OCI-LY1 (cell line): ENCODE data around the gene PTPN2.

Experiments
- H2AFZ ChIP-seq: fragments of 200-600 bp; sonication (generic), shearing (Covaris generic); 2 replicates; pipeline ENCODE4 v1.6.0; 2014; ENCODE audit warnings: antibody characterized with exemption, mild to moderate bottlenecking, low read length
- H3F3A ChIP-seq: fragments of 200-600 bp; sonication (generic), shearing (Covaris generic); 2 replicates; pipeline ENCODE4 v1.6.0; 2014; ENCODE audit warnings: mild to moderate bottlenecking, antibody characterized with exemption, low read length, moderate library complexity; ENCODE audit not compliant: insufficient read depth
- H3K27ac ChIP-seq: fragments of 200-600 bp; sonication (generic); 2 replicates; pipeline ENCODE4 v1.5.1; 2014; ENCODE audit warnings: low read length, mixed run types, mild to moderate bottlenecking, low read depth; ENCODE audit not compliant: poor library complexity, severe bottlenecking
- H3K27me3 ChIP-seq: fragments of 200-600 bp; sonication (generic); 2 replicates; pipeline ENCODE4 v1.6.0; 2014; ENCODE audit warnings: antibody characterized with exemption, mild to moderate bottlenecking, low read length, moderate library complexity; ENCODE audit not compliant: insufficient read depth
- H3K36me3 ChIP-seq: fragments of 200-600 bp; sonication (generic); 2 replicates; pipeline ENCODE4 v1.6.1; 2014; ENCODE audit warnings: mild to moderate bottlenecking, antibody characterized with exemption, low read length, moderate library complexity, mixed read lengths; ENCODE audit not compliant: insufficient read depth
- H3K4me1 ChIP-seq: fragments of 200-600 bp; sonication (generic); 2 replicates; pipeline ENCODE4 v1.5.1; 2014; ENCODE audit warnings: mild to moderate bottlenecking, low read length, moderate library complexity; ENCODE audit not compliant: insufficient read depth, severe bottlenecking
- H3K4me2 ChIP-seq: fragments of 200-600 bp; sonication (generic), shearing (Covaris generic); 2 replicates; pipeline ENCODE4 v1.6.1; 2014; ENCODE audit warnings: low read length
- H3K4me3 ChIP-seq: fragments of 200-600 bp; sonication (generic); 2 replicates; pipeline ENCODE4 v1.5.1; 2014; ENCODE audit warnings: low read length, low read depth, mild to moderate bottlenecking, mixed read lengths; ENCODE audit not compliant: poor library complexity, severe bottlenecking
- H3K79me2 ChIP-seq: fragments of 200-600 bp; shearing (Covaris generic); 2 replicates; pipeline ENCODE4 v1.6.1; 2016; ENCODE audit warnings: mixed run types, low read length, mixed read lengths; ENCODE audit not compliant: insufficient read depth
- H3K9ac ChIP-seq: fragments of 200-600 bp; sonication (generic), shearing (Covaris generic); 2 replicates; pipeline ENCODE4 v1.6.1; 2014; ENCODE audit warnings: mild to moderate bottlenecking, low read length, mixed read lengths
- H3K9me2 ChIP-seq: fragments of 200-600 bp; sonication (generic), shearing (Covaris generic); 2 replicates; pipeline ENCODE4 v1.6.1; 2014; ENCODE audit warnings: low read depth, mild to moderate bottlenecking, low read length, mixed read lengths
- H3K9me3 ChIP-seq: fragments of 200-600 bp; shearing (Covaris generic); 2 replicates; pipeline ENCODE4 v1.6.1; 2014; ENCODE audit warnings: low read length, mixed read lengths
- H4K20me1 ChIP-seq: fragments of 200-600 bp; sonication (generic), shearing (Covaris generic); 2 replicates; pipeline ENCODE4 v1.6.0; 2016; ENCODE audit warnings: mild to moderate bottlenecking, low read length; ENCODE audit not compliant: insufficient read depth
- EZH2 ChIP-seq: fragments of 200-600 bp; sonication (generic), shearing (Covaris generic); IDR thresholded peaks from 2 replicates; pipeline ENCODE4 v1.8.0; 2017; ENCODE audit warnings: borderline replicate concordance, mixed run types, mild to moderate bottlenecking, antibody characterized with exemption, low read length, moderate library complexity, mixed read lengths
- TF ChIP-seq, protein P1 (sequence below): fragments of 200-600 bp; sonication (generic), shearing (Covaris generic); IDR thresholded peaks from 2 replicates; pipeline ENCODE4 v1.5.1; 2017; ENCODE audit warnings: mild to moderate bottlenecking, antibody characterized with exemption, low read length, moderate library complexity, mixed read lengths

The PTPN2 gene

DNA sequence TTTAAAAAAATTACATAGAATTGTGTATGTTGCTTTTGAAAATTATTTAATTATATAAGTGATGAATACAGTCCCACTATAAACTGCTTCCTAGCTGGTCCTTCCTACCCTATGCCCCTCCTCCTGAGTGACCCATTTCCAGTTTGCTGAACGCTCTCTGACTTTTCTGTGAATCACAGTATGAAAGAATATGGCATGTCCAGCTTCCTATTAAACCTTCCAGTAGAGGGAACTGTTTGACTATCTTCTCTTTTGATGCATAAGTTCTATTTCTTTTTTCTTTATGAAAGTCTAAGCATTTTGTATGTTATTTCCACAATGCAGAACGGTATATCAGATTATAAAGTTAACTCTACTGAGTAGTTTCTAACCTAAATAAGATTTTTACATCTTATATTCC lies 139.9 kb downstream of the PTPN2 start:
- Histone ChIP-seq H3K36me3 (no peaks in the 10 kb centered on the region), H2AFZ (no peak overlapping the region), H3K27me3 (0 out of 2 replicates have a peak, but pooled peaks cover 5% of the 10 kb centered on the region), H3K9me3 (no peaks in the 10 kb centered on the region), H3K9me2 (no peaks in the 10 kb centered on the region), H3K79me2 (no peaks in the 10 kb centered on the region), H3K4me1 (peaks cover 13% of the 10 kb centered on the region), H3F3A (no peaks in the 10 kb centered on the region), H3K4me2 (no peak overlapping the region), H3K4me3 (no peak overlapping the region), H4K20me1 (no peaks in the 10 kb centered on the region), H3K9ac (no peak overlapping the region), H3K27ac (no peak overlapping the region)
- TF ChIP-seq, protein P1, sequence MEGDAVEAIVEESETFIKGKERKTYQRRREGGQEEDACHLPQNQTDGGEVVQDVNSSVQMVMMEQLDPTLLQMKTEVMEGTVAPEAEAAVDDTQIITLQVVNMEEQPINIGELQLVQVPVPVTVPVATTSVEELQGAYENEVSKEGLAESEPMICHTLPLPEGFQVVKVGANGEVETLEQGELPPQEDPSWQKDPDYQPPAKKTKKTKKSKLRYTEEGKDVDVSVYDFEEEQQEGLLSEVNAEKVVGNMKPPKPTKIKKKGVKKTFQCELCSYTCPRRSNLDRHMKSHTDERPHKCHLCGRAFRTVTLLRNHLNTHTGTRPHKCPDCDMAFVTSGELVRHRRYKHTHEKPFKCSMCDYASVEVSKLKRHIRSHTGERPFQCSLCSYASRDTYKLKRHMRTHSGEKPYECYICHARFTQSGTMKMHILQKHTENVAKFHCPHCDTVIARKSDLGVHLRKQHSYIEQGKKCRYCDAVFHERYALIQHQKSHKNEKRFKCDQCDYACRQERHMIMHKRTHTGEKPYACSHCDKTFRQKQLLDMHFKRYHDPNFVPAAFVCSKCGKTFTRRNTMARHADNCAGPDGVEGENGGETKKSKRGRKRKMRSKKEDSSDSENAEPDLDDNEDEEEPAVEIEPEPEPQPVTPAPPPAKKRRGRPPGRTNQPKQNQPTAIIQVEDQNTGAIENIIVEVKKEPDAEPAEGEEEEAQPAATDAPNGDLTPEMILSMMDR = peak; percentile 86
- TF ChIP-seq EZH2 = no peak

DNA sequence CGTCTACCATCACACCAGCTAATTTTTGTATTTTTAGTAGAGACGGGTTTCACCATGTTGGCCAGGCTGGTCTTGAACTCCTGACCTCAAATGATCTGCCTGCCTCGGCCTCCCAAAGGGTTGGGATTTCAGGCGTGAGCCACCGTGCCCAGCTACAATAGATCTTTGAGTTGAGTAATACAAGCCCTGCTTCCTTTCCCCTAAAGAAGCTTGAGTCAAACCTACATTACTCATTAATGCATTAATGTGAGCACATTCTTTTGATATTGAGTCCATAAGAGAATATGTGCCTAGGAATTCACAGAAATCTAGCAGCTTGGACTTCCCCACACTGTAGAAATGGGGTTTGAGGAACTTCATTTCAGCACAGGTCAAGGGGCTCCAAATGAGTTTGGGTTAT lies 141.6 kb downstream of the PTPN2 start:
- no peak overlapping the region for H3K4me3 ChIP-seq
- H3K36me3 ChIP-seq = no peaks in the 10 kb centered on the region
- H3K27me3 ChIP-seq = 0 out of 2 replicates have a peak, but pooled peaks cover 2% of the 10 kb centered on the region

More for the DNA sequence above, 141.6 kb downstream of the PTPN2 start:
- H3K9me2 ChIP-seq = no peaks in the 10 kb centered on the region
- H2AFZ ChIP-seq = no peak overlapping the region
- H3K27ac ChIP-seq = no peak overlapping the region
- no peaks in the 10 kb centered on the region for H3F3A ChIP-seq
- no peak overlapping the region for H3K4me2 ChIP-seq
- no peak for TF ChIP-seq EZH2
- TF ChIP-seq, protein P1 = no peak
- no peaks in the 10 kb centered on the region for H3K79me2 ChIP-seq
- no peak overlapping the region for H3K9ac ChIP-seq
- H3K4me1 ChIP-seq = peaks cover 9% of the 10 kb centered on the region
- H3K9me3 ChIP-seq = no peaks in the 10 kb centered on the region
- H4K20me1 ChIP-seq = no peaks in the 10 kb centered on the region
